MM.1S (cell line): Measurements from ENCODE around the gene NEMP1.

Source experiments
- DNase-seq: peaks from one replicate; pipeline ENCODE4 v3.0.0-alpha.2; 2015
- H2AFZ ChIP-seq: fragments of 300-600 bp; sonication (generic); 2 replicates; pipeline ENCODE4 v1.6.0; 2016; ENCODE audit warnings: antibody characterized with exemption, low read length
- H3F3A ChIP-seq: fragments of 300-600 bp; sonication (generic); 2 replicates; pipeline ENCODE4 v1.6.1; 2016; ENCODE audit warnings: mild to moderate bottlenecking, antibody characterized with exemption, low read length, moderate library complexity, mixed read lengths; ENCODE audit not compliant: insufficient read depth
- H3K27ac ChIP-seq: fragments of 300-600 bp; sonication (generic); 2 replicates; pipeline ENCODE4 v1.5.1; 2016; ENCODE audit warnings: mild to moderate bottlenecking, low read length
- H3K27me3 ChIP-seq: fragments of 300-600 bp; sonication (generic); replicated peaks from 2 replicates; pipeline ENCODE4 v1.6.0; 2016; ENCODE audit warnings: low read length; ENCODE audit not compliant: insufficient read depth
- H3K36me3 ChIP-seq: fragments of 300-600 bp; sonication (generic); replicated peaks from 2 replicates; pipeline ENCODE4 v1.6.1; 2016; ENCODE audit warnings: mild to moderate bottlenecking, low read length, mixed read lengths; ENCODE audit not compliant: insufficient read depth
- H3K4me1 ChIP-seq: fragments of 300-600 bp; sonication (generic); 2 replicates; pipeline ENCODE4 v1.6.1; 2016; ENCODE audit warnings: low read length, mixed read lengths
- H3K4me2 ChIP-seq: fragments of 300-600 bp; sonication (generic); 2 replicates; pipeline ENCODE4 v1.6.0; 2016; ENCODE audit warnings: low read depth, low read length
- H3K4me3 ChIP-seq: fragments of 300-600 bp; sonication (generic); 2 replicates; pipeline ENCODE4 v1.5.1; 2016; ENCODE audit warnings: low read length, mixed read lengths
- H3K79me2 ChIP-seq: fragments of 300-600 bp; sonication (generic); 2 replicates; pipeline ENCODE4 v1.6.1; 2016; ENCODE audit warnings: mixed run types, low read length, mixed read lengths
- H3K9ac ChIP-seq: fragments of 300-600 bp; sonication (generic); 2 replicates; pipeline ENCODE4 v1.6.1; 2016; ENCODE audit warnings: low read length, mixed read lengths
- H3K9me2 ChIP-seq: fragments of 300-600 bp; sonication (generic); replicated peaks from 2 replicates; pipeline ENCODE4 v1.6.1; 2016; ENCODE audit warnings: mild to moderate bottlenecking, low read length, mixed read lengths; ENCODE audit not compliant: insufficient read depth
- H3K9me3 ChIP-seq: fragments of 300-600 bp; sonication (generic); replicated peaks from 2 replicates; pipeline ENCODE4 v1.6.1; 2016; ENCODE audit warnings: mild to moderate bottlenecking, low read length, mixed read lengths; ENCODE audit not compliant: insufficient read depth
- H4K20me1 ChIP-seq: fragments of 300-600 bp; sonication (generic); 2 replicates; pipeline ENCODE4 v1.6.1; 2016; ENCODE audit warnings: mild to moderate bottlenecking, low read length, moderate library complexity, mixed read lengths; ENCODE audit not compliant: insufficient read depth
- EZH2 ChIP-seq: fragments of 300-600 bp; sonication (generic); optimal IDR thresholded peaks from 2 replicates; pipeline ENCODE3; 2017; ENCODE audit warnings: low read depth, mild to moderate bottlenecking, antibody characterized with exemption, low read length, mixed read lengths
- EZH2phosphoT487 ChIP-seq: fragments of 300-600 bp; sonication (generic); IDR thresholded peaks from 2 replicates; pipeline ENCODE4 v1.6.1; 2018; ENCODE audit warnings: antibody characterized with exemption, low read length
- TF ChIP-seq, protein P1 (sequence below): fragments of 300-600 bp; sonication (generic); IDR thresholded peaks from 2 replicates; pipeline ENCODE4 v1.5.1; 2016; ENCODE audit warnings: antibody characterized with exemption, low read length, mixed read lengths

NEMP1 gene

GRCh38 chr12:57048423-57049118 lies 30.0 kb downstream of the NEMP1 start:
- H3K27ac ChIP-seq: no peak overlapping the region
- TF ChIP-seq, protein P1, sequence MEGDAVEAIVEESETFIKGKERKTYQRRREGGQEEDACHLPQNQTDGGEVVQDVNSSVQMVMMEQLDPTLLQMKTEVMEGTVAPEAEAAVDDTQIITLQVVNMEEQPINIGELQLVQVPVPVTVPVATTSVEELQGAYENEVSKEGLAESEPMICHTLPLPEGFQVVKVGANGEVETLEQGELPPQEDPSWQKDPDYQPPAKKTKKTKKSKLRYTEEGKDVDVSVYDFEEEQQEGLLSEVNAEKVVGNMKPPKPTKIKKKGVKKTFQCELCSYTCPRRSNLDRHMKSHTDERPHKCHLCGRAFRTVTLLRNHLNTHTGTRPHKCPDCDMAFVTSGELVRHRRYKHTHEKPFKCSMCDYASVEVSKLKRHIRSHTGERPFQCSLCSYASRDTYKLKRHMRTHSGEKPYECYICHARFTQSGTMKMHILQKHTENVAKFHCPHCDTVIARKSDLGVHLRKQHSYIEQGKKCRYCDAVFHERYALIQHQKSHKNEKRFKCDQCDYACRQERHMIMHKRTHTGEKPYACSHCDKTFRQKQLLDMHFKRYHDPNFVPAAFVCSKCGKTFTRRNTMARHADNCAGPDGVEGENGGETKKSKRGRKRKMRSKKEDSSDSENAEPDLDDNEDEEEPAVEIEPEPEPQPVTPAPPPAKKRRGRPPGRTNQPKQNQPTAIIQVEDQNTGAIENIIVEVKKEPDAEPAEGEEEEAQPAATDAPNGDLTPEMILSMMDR: no peak
- no peak for TF ChIP-seq EZH2
- no peak for TF ChIP-seq EZH2phosphoT487
- no peaks in the 10 kb centered on the region for H3F3A ChIP-seq
- H3K4me3 ChIP-seq: no peak overlapping the region
- no peaks in the 10 kb centered on the region for H3K4me1 ChIP-seq
- H3K9me2 ChIP-seq: no peaks in the 10 kb centered on the region
- no peaks in the 10 kb centered on the region for H3K79me2 ChIP-seq
- no peaks in the 10 kb centered on the region for H3K27me3 ChIP-seq
- H3K36me3 ChIP-seq: no peaks in the 10 kb centered on the region
- no peak overlapping the region for H3K4me2 ChIP-seq
- H3K9ac ChIP-seq: no peak overlapping the region
- DNase-seq: no peak
- H3K9me3 ChIP-seq: no peaks in the 10 kb centered on the region
- H4K20me1 ChIP-seq: no peaks in the 10 kb centered on the region
- no peak overlapping the region for H2AFZ ChIP-seq

GRCh38 chr12:57047981-57048380 lies 30.6 kb downstream of the NEMP1 start:
- Histone ChIP-seq H3K4me1 (no peaks in the 10 kb centered on the region), H3F3A (no peaks in the 10 kb centered on the region), H3K79me2 (no peaks in the 10 kb centered on the region), H4K20me1 (no peaks in the 10 kb centered on the region), H2AFZ (no peak overlapping the region), H3K4me3 (no peak overlapping the region), H3K4me2 (no peak overlapping the region), H3K9ac (no peak overlapping the region), H3K9me2 (no peaks in the 10 kb centered on the region), H3K27ac (no peak overlapping the region), H3K9me3 (no peaks in the 10 kb centered on the region), H3K27me3 (no peaks in the 10 kb centered on the region), H3K36me3 (no peaks in the 10 kb centered on the region)
- TF ChIP-seq EZH2 (no peak), EZH2phosphoT487 (no peak)
- TF ChIP-seq, protein P1: no peak
- no peak for DNase-seq

DNA sequence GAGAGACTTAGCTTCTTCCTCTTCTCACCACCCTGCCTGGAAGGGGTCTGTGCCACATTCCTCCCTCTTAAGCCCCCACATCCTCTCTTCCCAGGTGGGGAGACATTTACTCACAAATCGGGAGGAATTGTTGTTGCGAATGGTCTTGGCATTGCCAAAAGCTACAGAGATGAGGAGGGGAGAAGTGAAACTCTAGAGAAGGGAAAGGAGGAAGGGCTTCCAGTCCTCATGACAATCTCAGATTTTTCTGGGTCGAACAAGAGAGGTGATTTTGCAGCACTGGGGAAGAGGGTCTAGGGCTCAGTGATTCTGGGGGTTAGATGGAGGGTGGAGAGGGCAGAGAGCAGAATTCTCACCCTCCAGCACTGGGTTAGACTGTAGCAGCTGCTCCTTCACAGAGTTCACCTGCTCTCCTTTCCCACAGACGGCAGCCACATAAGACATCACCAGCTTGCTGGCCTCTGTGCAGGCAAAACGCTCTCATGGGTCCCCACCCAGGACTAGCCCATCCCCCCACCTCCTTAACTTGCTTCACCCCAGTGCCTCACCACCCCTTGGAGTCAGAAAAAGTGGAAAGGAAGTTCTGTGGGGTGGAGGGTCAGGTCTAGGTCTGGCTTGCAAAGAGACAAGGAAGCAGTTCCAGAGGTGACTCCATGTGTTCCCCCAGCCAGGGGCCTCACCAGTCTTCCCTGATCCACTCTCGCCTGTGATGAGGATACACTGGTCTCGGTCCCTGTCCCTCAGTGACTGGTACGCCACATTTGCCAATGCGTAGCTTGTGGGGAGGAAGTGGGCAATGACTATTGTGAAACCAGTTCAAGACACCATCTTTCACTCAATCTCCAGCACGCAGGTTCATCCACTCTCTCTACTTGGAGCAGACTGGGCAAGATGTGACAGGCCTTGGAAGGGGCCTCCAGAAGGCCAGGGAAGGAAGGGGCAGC lies 31.4 kb downstream of the NEMP1 start:
- TF ChIP-seq EZH2 (no peak), EZH2phosphoT487 (no peak)
- TF ChIP-seq, protein P1: no peak
- Histone ChIP-seq H3F3A (no peaks in the 10 kb centered on the region), H3K27ac (no peak overlapping the region), H3K36me3 (no peaks in the 10 kb centered on the region), H2AFZ (no peak overlapping the region), H3K4me2 (no peak overlapping the region), H3K4me3 (no peak overlapping the region), H3K9me2 (no peaks in the 10 kb centered on the region), H3K79me2 (no peaks in the 10 kb centered on the region), H3K27me3 (no peaks in the 10 kb centered on the region), H4K20me1 (no peaks in the 10 kb centered on the region), H3K4me1 (no peaks in the 10 kb centered on the region), H3K9ac (no peak overlapping the region), H3K9me3 (no peaks in the 10 kb centered on the region)
- no peak for DNase-seq
